Mucosa of descending colon (tissue), 3 donors: ENCODE measurements around the gene BBC3. TPM values are rescaled to one million over a fixed set of nuclear protein-coding genes. Genes with fewer than 3 reads are reported as not detected.
A peak's percentile ranks its signal among the peaks of the same experiment; 100 is the strongest.
"Not testable (repeated sequence)": the region's sequence is repeated elsewhere in the genome, so short reads cannot be mapped to it uniquely, and the experiment has no call there.

Source experiments
- ATAC-seq: fragments of 200-7000 bp; cut with Tn5 transposase; one replicate; pipeline ENCODE4 v1.9.1; 2020; ENCODE audit warnings: mild to moderate bottlenecking, moderate library complexity
- DNase-seq, 3 donors: peaks; one replicate each; pipeline ENCODE4 v3.0.0-alpha.2; 2020
- H3K36me3 ChIP-seq: fragments of 200-600 bp; one replicate; pipeline ENCODE4 v1.8.0; 2021; ENCODE audit warnings: low read depth, mild to moderate bottlenecking
- H3K4me1 ChIP-seq: fragments of 200-600 bp; one replicate; pipeline ENCODE4 v1.8.0; 2021; ENCODE audit warnings: low read depth, mild to moderate bottlenecking
- H3K4me3 ChIP-seq: fragments of 200-600 bp; one replicate; pipeline ENCODE4 v1.8.0; 2021; ENCODE audit warnings: mild to moderate bottlenecking
- H3K9me3 ChIP-seq: fragments of 200-600 bp; one replicate; pipeline ENCODE4 v1.8.0; 2021; ENCODE audit warnings: mild to moderate bottlenecking
- CTCF ChIP-seq: fragments of 200-600 bp; IDR thresholded peaks from one replicate; pipeline ENCODE4 v1.8.0; 2022; ENCODE audit warnings: antibody characterized with exemption, mild to moderate bottlenecking
- intact Hi-C, 2 donors: fragments of 100-400 bp; cut with DNase I in 1 of 2; cut with micrococcal nuclease in 1 of 2; formaldehyde crosslinking; loops; one replicate each; pipeline versions ENCODE4 v1.11.0 to v1.11.1; 2022; cut with DNase I, micrococcal nuclease
- total RNA-seq, 3 donors: library from RNA; stranded (reverse); fragmentation: NEBNext Ultra II Directional in 2 of 3; extraction: Animal tissue kit (Norgen Biotek cat#: 25700) in 2 of 3; gene quantifications; one replicate each; pipeline versions ENCODE4 v1.2.1 to v1.2.4, GENCODE V29; 2021 to 2023
- donor health status: DM: no; HTN: no; CAD: no; lungs with moderate emphysema.
- donor health status: DM: no; HTN: no; CAD: no.
- donor health status: DM: no; HTN: yes; CAD: no.

BBC3 gene
- total RNA-seq, 3 donors from 2014 or later, result 18.3 to 24.9 (median 22.8) TPM

- peaks cover 17% of the 10 kb centered on the region for H3K36me3 ChIP-seq
- intact Hi-C loops, result no loop called here
- DNase-seq (no peak), ATAC-seq (no peak)
- no peaks in the 10 kb centered on the region for H3K9me3 ChIP-seq
- no peak for TF ChIP-seq CTCF
- H3K4me3 ChIP-seq, result no peak overlapping the region
- H3K4me1 ChIP-seq, result peaks cover 5% of the 10 kb centered on the region
Measured at GRCh38 chr19:47269596-47269995, 38.6 kb upstream of the BBC3 start.

- H3K4me1 ChIP-seq, result peaks cover 5% of the 10 kb centered on the region
- peaks cover 20% of the 10 kb centered on the region for H3K36me3 ChIP-seq
- no peaks in the 10 kb centered on the region for H3K9me3 ChIP-seq
- DNase-seq (no peak), ATAC-seq (no peak)
- intact Hi-C loops, result no loop called here
- TF ChIP-seq CTCF, result no peak
- no peak overlapping the region for H3K4me3 ChIP-seq
Measured at GRCh38 chr19:47268028-47268427, 37.0 kb upstream of the BBC3 start.

GRCh38 chr19:47267350-47267759 lies 36.4 kb upstream of the BBC3 start:
- no peak overlapping the region for H3K4me3 ChIP-seq
- DNase-seq, result no peak
- H3K4me1 ChIP-seq, result no peaks in the 10 kb centered on the region
- intact Hi-C loops, result no loop called here
- no peak for TF ChIP-seq CTCF
- ATAC-seq, result no peak
- H3K9me3 ChIP-seq, result no peaks in the 10 kb centered on the region
- peaks cover 20% of the 10 kb centered on the region for H3K36me3 ChIP-seq

GRCh38 chr19:47266401-47266941 lies 35.5 kb upstream of the BBC3 start:
- DNase-seq, result peak in 1 of 3 donors; percentile 54
- Histone ChIP-seq H3K9me3 (no peaks in the 10 kb centered on the region), H3K4me3 (no peak overlapping the region), H3K4me1 (no peaks in the 10 kb centered on the region), H3K36me3 (peaks cover 20% of the 10 kb centered on the region)
- intact Hi-C loops, result no loop called here
- no peak for TF ChIP-seq CTCF
- ATAC-seq, result no peak

- H3K4me3 ChIP-seq, result no peak overlapping the region
- H3K4me1 ChIP-seq, result no peaks in the 10 kb centered on the region
- H3K9me3 ChIP-seq, result no peaks in the 10 kb centered on the region
- peaks cover 20% of the 10 kb centered on the region for H3K36me3 ChIP-seq
- no peak for TF ChIP-seq CTCF
- no peak for ATAC-seq
- intact Hi-C loops, result no loop called here
- DNase-seq, result peak in 1 of 3 donors; percentile 27
Measured at GRCh38 chr19:47264629-47265028, 33.6 kb upstream of the BBC3 start.

- H3K4me1 ChIP-seq, result peaks cover 18% of the 10 kb centered on the region
- H3K9me3 ChIP-seq, H3K4me3 ChIP-seq, intact Hi-C loops: not testable (repeated sequence)
- peaks cover 20% of the 10 kb centered on the region for H3K36me3 ChIP-seq
- peak in 1 of 3 donors; percentile 45 for DNase-seq
- ATAC-seq, result peak; percentile 3
Measured at GRCh38 chr19:47261946-47262793, 31.2 kb upstream of the BBC3 start.
